GM23338 (cell line): ENCODE results near the gene HACE1. TPM values are rescaled to one million over a fixed set of nuclear protein-coding genes. Genes with fewer than 3 reads are reported as not detected.
"Not testable (repeated sequence)": the region's sequence is repeated elsewhere in the genome, so short reads cannot be mapped to it uniquely, and the experiment has no call there.

Source experiments
- ATAC-seq: fragments of 200-7000 bp; cut with Tn5 transposase; 3 replicates; pipeline ENCODE4 v1.9.1; 2020
- DNase-seq: peaks from one replicate; pipeline ENCODE4 v3.0.0-alpha.2; 2015; ENCODE audit warnings: low spot score
- H2AFZ ChIP-seq: fragments of 200-600 bp; sonication (generic); 2 replicates; pipeline ENCODE4 v1.8.0; 2016; ENCODE audit warnings: antibody characterized with exemption, mild to moderate bottlenecking, moderate library complexity
- H3F3A ChIP-seq: fragments of 200-600 bp; sonication (generic); replicated peaks from 2 replicates; pipeline ENCODE4 v1.8.0; 2017; ENCODE audit warnings: antibody characterized with exemption, mixed run types, low read depth
- H3K27ac ChIP-seq: fragments of 200-600 bp; sonication (generic); 2 replicates; pipeline ENCODE4 v1.6.1; 2016; ENCODE audit warnings: low read depth
- H3K27me3 ChIP-seq: fragments of 200-600 bp; sonication (generic); 2 replicates; pipeline ENCODE4 v1.8.0; 2016; ENCODE audit warnings: mild to moderate bottlenecking, mixed run types, moderate library complexity; ENCODE audit not compliant: insufficient read depth
- H3K36me3 ChIP-seq: fragments of 200-600 bp; sonication (generic); 2 replicates; pipeline ENCODE4 v1.8.0; 2016; ENCODE audit warnings: mild to moderate bottlenecking; ENCODE audit not compliant: insufficient read depth
- H3K4me1 ChIP-seq: fragments of 200-600 bp; sonication (generic); 2 replicates; pipeline ENCODE4 v1.8.0; 2016; ENCODE audit warnings: mild to moderate bottlenecking, moderate library complexity; ENCODE audit not compliant: insufficient read depth
- H3K4me2 ChIP-seq: fragments of 200-600 bp; sonication (generic); 2 replicates; pipeline ENCODE4 v1.7.1; 2017; ENCODE audit warnings: mixed run types
- H3K4me3 ChIP-seq: fragments of 200-600 bp; sonication (generic); 2 replicates; pipeline ENCODE4 v1.6.1; 2016; ENCODE audit warnings: mixed run types
- H3K79me2 ChIP-seq: fragments of 200-600 bp; sonication (generic); replicated peaks from 2 replicates; pipeline ENCODE4 v1.8.0; 2017; ENCODE audit warnings: mild to moderate bottlenecking; ENCODE audit not compliant: insufficient read depth
- H3K9me2 ChIP-seq: fragments of 200-600 bp; sonication (generic); 2 replicates; pipeline ENCODE4 v1.8.0; 2017; ENCODE audit not compliant: insufficient read depth
- H4K20me1 ChIP-seq: fragments of 200-600 bp; sonication (generic); replicated peaks from 2 replicates; pipeline ENCODE4 v1.8.0; 2017; ENCODE audit warnings: mild to moderate bottlenecking; ENCODE audit not compliant: insufficient read depth
- H3K27ac Mint-ChIP-seq: 2 replicates; pipeline ENCODE4 v1.8.0; 2020; ENCODE audit warnings: inconsistent platforms, mild to moderate bottlenecking, moderate library complexity, mixed read lengths
- H3K27me3 Mint-ChIP-seq: 3 replicates; pipeline ENCODE4 v1.8.0; 2022; ENCODE audit warnings: low read depth, mild to moderate bottlenecking, moderate library complexity, mixed read lengths, inconsistent platforms; ENCODE audit not compliant: insufficient read depth, poor library complexity
- H3K36me3 Mint-ChIP-seq: 3 replicates; pipeline ENCODE4 v1.8.0; 2021; ENCODE audit warnings: low read depth, mild to moderate bottlenecking, inconsistent platforms, moderate library complexity, mixed read lengths
- H3K4me1 Mint-ChIP-seq: 3 replicates; pipeline ENCODE4 v1.8.0; 2020; ENCODE audit warnings: mild to moderate bottlenecking, inconsistent platforms, mixed read lengths
- H3K4me3 Mint-ChIP-seq: 3 replicates; pipeline ENCODE4 v1.8.0; 2021; ENCODE audit warnings: moderate library complexity, mild to moderate bottlenecking, inconsistent platforms, mixed read lengths
- H3K9me3 Mint-ChIP-seq: 3 replicates; pipeline ENCODE4 v1.8.0; 2020; ENCODE audit warnings: moderate library complexity, mild to moderate bottlenecking, inconsistent platforms, mixed read lengths
- CTCF ChIP-seq, 2 experiments: fragments of 200-600 bp in 1 of 2; sonication (generic) in 1 of 2; conservative IDR thresholded peaks; 2 replicates each; pipeline versions ENCODE4 v1.5.1 to v1.6.1; 2016 to 2017; ENCODE audit warnings: antibody characterized with exemption in 2 of 2, low read depth in 2 of 2, mild to moderate bottlenecking in 2 of 2, moderate library complexity in 1 of 2
- EZH2phosphoT487 ChIP-seq: fragments of 200-600 bp; sonication (generic); IDR thresholded peaks from one replicate; pipeline ENCODE4 v1.8.1; 2018; ENCODE audit warnings: antibody characterized with exemption; ENCODE audit not compliant: unreplicated experiment
- REST ChIP-seq: IDR thresholded peaks from one replicate; pipeline ENCODE4 v1.6.1; 2018; ENCODE audit warnings: antibody characterized with exemption; ENCODE audit not compliant: unreplicated experiment
- ZNF331 ChIP-seq: fragments of 250-450 bp; sonication (Bioruptor Pico); IDR thresholded peaks from 2 replicates; pipeline ENCODE4 v1.5.0; 2020; ENCODE audit warnings: low read depth, mild to moderate bottlenecking, moderate library complexity
- polyA plus RNA-seq: library from polyadenylated mRNA; unstranded; fragments of >200 nt; fragmentation: Nextera tagmentation; extraction: Ambion mirVana; gene quantifications from 2 replicates; pipeline ENCODE4 v1.2.1, GENCODE V29; 2016
- total RNA-seq: library from RNA; depleted of rRNA; stranded (reverse); fragments of >200 nt; shearing (Covaris generic); gene quantifications from 2 replicates; pipeline ENCODE4 v1.2.3, GENCODE V29; 2014
- TF ChIP-seq, protein P1 (sequence below): IDR thresholded peaks from 2 replicates; pipeline ENCODE4 v1.6.1; 2016; ENCODE audit warnings: antibody characterized with exemption

HACE1 gene
- total and polyA plus RNA-seq, 2 experiments from 2014 or later: 8.6 to 28.7 TPM

DNA sequence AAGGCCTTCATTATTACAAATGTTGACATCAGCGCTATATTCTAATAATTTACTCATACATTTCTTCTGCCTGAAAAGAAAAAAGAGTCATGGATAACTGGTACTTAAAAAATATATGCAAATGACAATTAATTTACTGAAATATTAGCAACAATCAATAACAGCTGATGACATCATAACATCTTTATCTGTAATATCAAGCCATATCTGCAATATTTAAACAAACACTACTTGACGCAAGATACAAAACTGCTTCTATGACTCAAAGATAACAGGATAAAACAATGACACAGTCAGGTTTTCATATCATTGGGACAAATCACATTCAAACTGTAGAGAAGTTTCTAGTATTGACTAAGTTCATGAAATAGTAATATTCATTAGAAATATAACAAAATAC lies 16.5 kb downstream of the HACE1 start (continued):
- no peak for TF ChIP-seq REST

GRCh38 chr6:104837158-104837557 lies 22.6 kb downstream of the HACE1 start:
- Histone ChIP-seq H3F3A (no peaks in the 10 kb centered on the region), H3K4me1 (no peaks in the 10 kb centered on the region), H4K20me1 (no peaks in the 10 kb centered on the region; the same call in 1 of the 2 replicates), H3K4me2 (no peak overlapping the region), H3K36me3 (no peaks in the 10 kb centered on the region), H3K4me3 (no peak overlapping the region), H3K27ac (no peak overlapping the region), H2AFZ (no peak overlapping the region), H3K79me2 (no peaks in the 10 kb centered on the region), H3K27me3 (no peaks in the 10 kb centered on the region), H3K9me2 (no peaks in the 10 kb centered on the region)
- H3K4me3 Mint-ChIP-seq: no peak overlapping the region
- no peak for DNase-seq
- H3K4me1 Mint-ChIP-seq: 0 out of 3 replicates have a peak, but pooled peaks cover 4% of the 10 kb centered on the region
- H3K27me3 Mint-ChIP-seq: no peaks in the 10 kb centered on the region
- H3K9me3 Mint-ChIP-seq: no peaks in the 10 kb centered on the region
- H3K36me3 Mint-ChIP-seq: peaks cover 23% of the 10 kb centered on the region; the same call in 2 of the 3 replicates
- TF ChIP-seq CTCF (conservative IDR thresholded peaks at IDR 0.05; ENCODE audit: low read depth in 2 of 2): no peak
- TF ChIP-seq, protein P1, sequence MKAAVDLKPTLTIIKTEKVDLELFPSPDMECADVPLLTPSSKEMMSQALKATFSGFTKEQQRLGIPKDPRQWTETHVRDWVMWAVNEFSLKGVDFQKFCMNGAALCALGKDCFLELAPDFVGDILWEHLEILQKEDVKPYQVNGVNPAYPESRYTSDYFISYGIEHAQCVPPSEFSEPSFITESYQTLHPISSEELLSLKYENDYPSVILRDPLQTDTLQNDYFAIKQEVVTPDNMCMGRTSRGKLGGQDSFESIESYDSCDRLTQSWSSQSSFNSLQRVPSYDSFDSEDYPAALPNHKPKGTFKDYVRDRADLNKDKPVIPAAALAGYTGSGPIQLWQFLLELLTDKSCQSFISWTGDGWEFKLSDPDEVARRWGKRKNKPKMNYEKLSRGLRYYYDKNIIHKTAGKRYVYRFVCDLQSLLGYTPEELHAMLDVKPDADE: no peak
- no peak for TF ChIP-seq EZH2phosphoT487
- TF ChIP-seq ZNF331 (CRISPR knock-in tag): no peak
- H3K27ac Mint-ChIP-seq: no peak overlapping the region
- no peak for ATAC-seq

DNA sequence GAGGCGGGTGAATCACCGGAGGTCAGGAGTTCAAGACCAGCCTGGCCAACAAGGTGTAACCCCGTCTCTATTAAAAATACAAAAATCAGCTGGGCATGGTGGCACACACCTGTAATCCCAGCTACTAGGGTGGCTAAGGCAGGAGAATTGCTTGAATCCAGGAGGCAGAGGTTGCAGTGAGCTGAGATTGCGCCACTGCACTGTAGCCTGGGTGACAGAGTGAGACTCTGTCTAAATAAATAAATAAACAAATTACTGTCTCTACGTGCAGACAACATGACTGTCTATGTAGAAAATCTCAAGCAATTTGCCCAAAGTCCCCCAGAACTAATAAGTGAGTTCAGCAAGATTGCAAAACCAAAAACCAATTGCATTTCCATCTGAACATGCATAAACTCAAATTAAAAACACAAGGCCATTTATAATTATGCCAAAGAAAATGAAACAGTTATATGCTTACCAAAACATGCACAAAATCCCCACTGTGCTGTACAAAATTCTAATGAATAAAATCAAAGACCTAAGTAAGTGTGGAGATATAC lies 23.2 kb downstream of the HACE1 start:
- not testable (repeated sequence) for H3K79me2 ChIP-seq, H3K4me1 Mint-ChIP-seq, H4K20me1 ChIP-seq, H3K36me3 ChIP-seq, H3K4me3 ChIP-seq, H3K9me3 Mint-ChIP-seq, H3K27me3 Mint-ChIP-seq, H2AFZ ChIP-seq, H3K27ac ChIP-seq, H3K4me1 ChIP-seq, H3K9me2 ChIP-seq, H3K27ac Mint-ChIP-seq, DNase-seq, H3K4me3 Mint-ChIP-seq, H3K4me2 ChIP-seq, H3F3A ChIP-seq, ATAC-seq, H3K27me3 ChIP-seq
- peaks cover 26% of the 10 kb centered on the region; the same call in 2 of the 3 replicates for H3K36me3 Mint-ChIP-seq
